DND-41 (cell line): Measurements from ENCODE around the gene ZNF420.
"Not testable (repeated sequence)": the region's sequence is repeated elsewhere in the genome, so short reads cannot be mapped to it uniquely, and the experiment has no call there.

Experiments
- ATAC-seq: fragments of 200-7000 bp; cut with Tn5 transposase; 3 replicates; pipeline ENCODE4 v1.9.1; 2021; ENCODE audit warnings: low read depth; ENCODE audit not compliant: insufficient read depth
- DNase-seq: peaks from one replicate; pipeline ENCODE4 v3.0.0-alpha.2; 2020
- H2AFZ ChIP-seq: 2 replicates; pipeline ENCODE4 v1.6.0; 2012; ENCODE audit warnings: low read depth, low read length
- H3K27ac ChIP-seq: 2 replicates; pipeline ENCODE4 v1.5.1; 2012; ENCODE audit warnings: low read length, inconsistent platforms
- H3K27me3 ChIP-seq: fragments of 200-600 bp; sonication (generic); 2 replicates; pipeline ENCODE4 v1.6.0; 2012; ENCODE audit warnings: low read length, mild to moderate bottlenecking, inconsistent platforms; ENCODE audit not compliant: insufficient read depth, poor library complexity
- H3K36me3 ChIP-seq: 2 replicates; pipeline ENCODE4 v1.5.1; 2012; ENCODE audit warnings: low read length, inconsistent platforms; ENCODE audit not compliant: insufficient read depth
- H3K4me1 ChIP-seq: 2 replicates; pipeline ENCODE4 v1.5.1; 2012; ENCODE audit warnings: mild to moderate bottlenecking, low read length; ENCODE audit not compliant: insufficient read depth
- H3K4me2 ChIP-seq: 2 replicates; pipeline ENCODE4 v1.6.0; 2012; ENCODE audit warnings: mild to moderate bottlenecking, moderate library complexity, low read length, inconsistent platforms; ENCODE audit not compliant: insufficient read depth
- H3K4me3 ChIP-seq, 2 experiments: fragments of 200-600 bp in 1 of 2; shearing (Covaris generic) in 1 of 2; 2 replicates each; pipeline ENCODE4 v1.5.1; 2012 to 2016; ENCODE audit warnings: inconsistent platforms in 2 of 2, low read length in 2 of 2, mild to moderate bottlenecking in 2 of 2, low read depth in 1 of 2, moderate library complexity in 1 of 2
- H3K79me2 ChIP-seq: 2 replicates; pipeline ENCODE4 v1.6.0; 2012; ENCODE audit warnings: low read length, inconsistent platforms; ENCODE audit not compliant: insufficient read depth
- H3K9ac ChIP-seq: 2 replicates; pipeline ENCODE4 v1.6.0; 2012; ENCODE audit warnings: low read depth, mild to moderate bottlenecking, inconsistent platforms, low read length, moderate library complexity
- H3K9me3 ChIP-seq: 2 replicates; pipeline ENCODE4 v1.5.1; 2012; ENCODE audit warnings: low read length, moderate library complexity, mild to moderate bottlenecking, inconsistent platforms; ENCODE audit not compliant: insufficient read depth, severe bottlenecking
- H4K20me1 ChIP-seq: 2 replicates; pipeline ENCODE4 v1.6.0; 2012; ENCODE audit warnings: low read length; ENCODE audit not compliant: insufficient read depth
- CTCF ChIP-seq: IDR thresholded peaks from 2 replicates; pipeline ENCODE4 v1.5.1; 2012; ENCODE audit warnings: borderline replicate concordance, low read length, moderate library complexity, mild to moderate bottlenecking; ENCODE audit not compliant: poor library complexity, severe bottlenecking; ENCODE audit errors: extremely low read depth
- EZH2 ChIP-seq: IDR thresholded peaks from 3 replicates; pipeline ENCODE4 v1.6.1; 2012; ENCODE audit warnings: borderline replicate concordance, low read depth, mild to moderate bottlenecking, moderate library complexity, low read length, inconsistent platforms; ENCODE audit not compliant: severe bottlenecking

The ZNF420 gene

GRCh38 chr19:37056776-37057175, 21.5 kb upstream of the ZNF420 start:
- no peaks in the 10 kb centered on the region for H3K79me2 ChIP-seq
- peaks cover 29% of the 10 kb centered on the region for H3K9me3 ChIP-seq
- H3K4me2 ChIP-seq = no peak overlapping the region
- H3K4me3 ChIP-seq = no peak overlapping the region
- H3K4me1 ChIP-seq = no peaks in the 10 kb centered on the region
- no peak for ATAC-seq
- H3K27me3 ChIP-seq = no peaks in the 10 kb centered on the region
- no peak overlapping the region for H3K27ac ChIP-seq
- no peaks in the 10 kb centered on the region for H4K20me1 ChIP-seq
- H3K36me3 ChIP-seq = no peaks in the 10 kb centered on the region
- no peak for TF ChIP-seq CTCF
- no peak for TF ChIP-seq EZH2
- no peak overlapping the region for H3K9ac ChIP-seq
- no peak for DNase-seq
- no peak overlapping the region for H2AFZ ChIP-seq

- H3K4me1 ChIP-seq = no peaks in the 10 kb centered on the region
Observed at GRCh38 chr19:37059142-37059541, 19.1 kb upstream of the ZNF420 start.

GRCh38 chr19:37064886-37065285, 13.3 kb upstream of the ZNF420 start:
- H3K79me2 ChIP-seq, H3K36me3 ChIP-seq, DNase-seq, H3K9ac ChIP-seq, H3K27ac ChIP-seq, H3K4me2 ChIP-seq, H2AFZ ChIP-seq, H3K9me3 ChIP-seq, H4K20me1 ChIP-seq, H3K4me1 ChIP-seq, ATAC-seq, H3K27me3 ChIP-seq, H3K4me3 ChIP-seq: not testable (repeated sequence)

More at GRCh38 chr19:37059142-37059541, 19.1 kb upstream of the ZNF420 start:
- Histone ChIP-seq H3K27ac (no peak overlapping the region), H2AFZ (no peak overlapping the region), H3K9ac (no peak overlapping the region), H4K20me1 (no peaks in the 10 kb centered on the region), H3K27me3 (no peaks in the 10 kb centered on the region), H3K36me3 (no peaks in the 10 kb centered on the region), H3K4me3 (no peak overlapping the region), H3K9me3 (peaks cover 26% of the 10 kb centered on the region), H3K79me2 (no peaks in the 10 kb centered on the region), H3K4me2 (no peak overlapping the region)
- no peak for ATAC-seq
- no peak for DNase-seq
- TF ChIP-seq CTCF (no peak), EZH2 (no peak)

GRCh38 chr19:37074111-37074510, 4.1 kb upstream of the ZNF420 start:
- Histone ChIP-seq H3K79me2 (peaks cover 23% of the 10 kb centered on the region), H3K4me2 (no peak overlapping the region), H3K9me3 (peaks cover 6% of the 10 kb centered on the region), H3K36me3 (no peaks in the 10 kb centered on the region; the same call in 1 of the 2 replicates), H3K27ac (no peak overlapping the region), H3K9ac (no peak overlapping the region), H3K4me3 (no peak overlapping the region), H3K4me1 (peaks cover 11% of the 10 kb centered on the region), H2AFZ (no peak overlapping the region), H4K20me1 (no peaks in the 10 kb centered on the region), H3K27me3 (no peaks in the 10 kb centered on the region)
- DNase-seq (no peak), ATAC-seq (no peak)
- no peak for TF ChIP-seq CTCF
- TF ChIP-seq EZH2 = no peak
